Panc1 (cell line): ENCODE data around the gene PRKD1.

Experiments used
- POLR2AphosphoS5 ChIP-seq: IDR thresholded peaks from 2 replicates; pipeline ENCODE4 v1.6.1; 2012; ENCODE audit warnings: mild to moderate bottlenecking, low read depth, low read length, moderate library complexity
- SIN3A ChIP-seq: IDR thresholded peaks from 2 replicates; pipeline ENCODE4 v1.6.1; 2012; ENCODE audit warnings: low read depth, mild to moderate bottlenecking, low read length, moderate library complexity, borderline replicate concordance; ENCODE audit not compliant: insufficient read depth
- TF ChIP-seq, protein P1 (sequence below): fragments of 450-650 bp; IDR thresholded peaks from 2 replicates; pipeline ENCODE4 v1.5.1; 2017; ENCODE audit warnings: mild to moderate bottlenecking

DNA sequence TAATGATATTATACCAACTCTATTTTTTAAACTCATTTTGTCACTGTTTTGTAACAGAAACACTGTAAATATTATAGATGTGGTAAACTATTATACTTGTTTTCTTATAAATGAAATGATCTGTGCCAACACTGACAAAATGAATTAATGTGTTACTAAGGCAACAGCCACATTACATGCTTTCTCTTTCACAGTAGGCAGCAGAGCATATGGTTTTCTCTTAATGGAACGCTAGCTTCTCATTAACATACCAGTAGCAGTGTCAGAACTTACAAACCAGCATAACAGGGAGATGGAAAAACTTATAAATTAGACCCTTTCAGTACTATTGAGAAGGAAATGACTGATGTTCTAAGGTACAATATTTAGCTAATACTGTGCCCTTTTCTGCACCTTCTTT, 398.8 kb downstream of the PRKD1 start:
- TF ChIP-seq, protein P1, sequence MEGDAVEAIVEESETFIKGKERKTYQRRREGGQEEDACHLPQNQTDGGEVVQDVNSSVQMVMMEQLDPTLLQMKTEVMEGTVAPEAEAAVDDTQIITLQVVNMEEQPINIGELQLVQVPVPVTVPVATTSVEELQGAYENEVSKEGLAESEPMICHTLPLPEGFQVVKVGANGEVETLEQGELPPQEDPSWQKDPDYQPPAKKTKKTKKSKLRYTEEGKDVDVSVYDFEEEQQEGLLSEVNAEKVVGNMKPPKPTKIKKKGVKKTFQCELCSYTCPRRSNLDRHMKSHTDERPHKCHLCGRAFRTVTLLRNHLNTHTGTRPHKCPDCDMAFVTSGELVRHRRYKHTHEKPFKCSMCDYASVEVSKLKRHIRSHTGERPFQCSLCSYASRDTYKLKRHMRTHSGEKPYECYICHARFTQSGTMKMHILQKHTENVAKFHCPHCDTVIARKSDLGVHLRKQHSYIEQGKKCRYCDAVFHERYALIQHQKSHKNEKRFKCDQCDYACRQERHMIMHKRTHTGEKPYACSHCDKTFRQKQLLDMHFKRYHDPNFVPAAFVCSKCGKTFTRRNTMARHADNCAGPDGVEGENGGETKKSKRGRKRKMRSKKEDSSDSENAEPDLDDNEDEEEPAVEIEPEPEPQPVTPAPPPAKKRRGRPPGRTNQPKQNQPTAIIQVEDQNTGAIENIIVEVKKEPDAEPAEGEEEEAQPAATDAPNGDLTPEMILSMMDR: no peak
- TF ChIP-seq SIN3A (no peak), POLR2AphosphoS5 (no peak)
